HAP-1 (cell line): ENCODE measurements around the gene ZFP1.

ENCODE experiments used
- DNase-seq, 2 experiments: peaks; one replicate each; pipeline ENCODE4 v3.0.0-alpha.2; 2016 to 2020; ENCODE audit warnings: low spot score in 2 of 2
- H3K27me3 ChIP-seq: fragments of 250-450 bp; sonication (Bioruptor Pico); 2 replicates; pipeline ENCODE4 v1.5.1; 2020; ENCODE audit warnings: low read depth, mild to moderate bottlenecking, moderate library complexity
- H3K36me3 ChIP-seq: fragments of 250-450 bp; sonication (Bioruptor Pico); replicated peaks from 2 replicates; pipeline ENCODE4 v1.5.1; 2020; ENCODE audit warnings: mild to moderate bottlenecking
- H3K4me1 ChIP-seq: fragments of 250-450 bp; sonication (Bioruptor Pico); 2 replicates; pipeline ENCODE4 v1.5.1; 2020; ENCODE audit warnings: mild to moderate bottlenecking
- H3K4me3 ChIP-seq: fragments of 250-450 bp; sonication (Bioruptor Pico); 2 replicates; pipeline ENCODE4 v1.5.1; 2020; ENCODE audit warnings: mild to moderate bottlenecking, moderate library complexity
- H3K9me3 ChIP-seq: fragments of 250-450 bp; sonication (Bioruptor Pico); 2 replicates; pipeline ENCODE4 v1.5.1; 2020; ENCODE audit warnings: mild to moderate bottlenecking, moderate library complexity
- in situ Hi-C: fragments of 300-500 bp; cut with MboI; formaldehyde crosslinking; loops from 3 replicates; pipeline ENCODE4 v1.14.3; 2020; ENCODE audit warnings: low sequenced_read_pairs, inconsistent platforms, mixed read lengths

The ZFP1 gene

GRCh38 chr16:75147968-75148310, 385 bp upstream of the ZFP1 start:
- H3K36me3 ChIP-seq, result peaks cover 4% of the 10 kb centered on the region
- peaks cover 12% of the 10 kb centered on the region; the same call in 1 of the 2 replicates for H3K9me3 ChIP-seq
- peak overlapping the region; percentile 99 for H3K4me3 ChIP-seq

DNA sequence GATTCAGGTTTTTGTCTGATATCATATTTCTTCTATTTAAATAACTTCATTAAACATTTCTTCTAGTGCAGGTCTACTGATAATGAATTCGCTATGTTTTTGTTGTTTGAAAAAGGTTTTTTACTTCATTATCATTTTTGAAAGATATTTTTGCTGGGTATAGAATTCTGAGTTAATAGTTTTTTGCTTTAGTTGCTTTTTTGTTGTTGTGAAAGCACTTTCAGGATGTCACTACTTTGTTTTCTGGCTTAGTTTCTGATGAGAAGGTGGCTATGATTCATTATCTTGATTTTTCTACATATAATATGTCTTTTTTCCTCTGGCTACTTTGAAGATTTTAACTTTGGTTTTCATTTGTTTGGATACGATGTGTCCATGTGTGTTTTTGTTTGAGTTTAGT, 3.5 kb downstream of the ZFP1 start:
- H3K4me3 ChIP-seq, result no peak overlapping the region
- H3K4me1 ChIP-seq, result peaks cover 4% of the 10 kb centered on the region
- 0 out of 2 replicates have a peak, but pooled peaks cover 2% of the 10 kb centered on the region for H3K27me3 ChIP-seq
- DNase-seq, result no peak
- in situ Hi-C loops, result no loop called here
- H3K36me3 ChIP-seq, result peaks cover 6% of the 10 kb centered on the region
- peaks cover 13% of the 10 kb centered on the region; the same call in 1 of the 2 replicates for H3K9me3 ChIP-seq

More at GRCh38 chr16:75147968-75148310, 385 bp upstream of the ZFP1 start:
- H3K27me3 ChIP-seq, result 0 out of 2 replicates have a peak, but pooled peaks cover 2% of the 10 kb centered on the region
- in situ Hi-C loops, result no loop called here
- peaks cover 4% of the 10 kb centered on the region for H3K4me1 ChIP-seq
- no peak for DNase-seq

DNA sequence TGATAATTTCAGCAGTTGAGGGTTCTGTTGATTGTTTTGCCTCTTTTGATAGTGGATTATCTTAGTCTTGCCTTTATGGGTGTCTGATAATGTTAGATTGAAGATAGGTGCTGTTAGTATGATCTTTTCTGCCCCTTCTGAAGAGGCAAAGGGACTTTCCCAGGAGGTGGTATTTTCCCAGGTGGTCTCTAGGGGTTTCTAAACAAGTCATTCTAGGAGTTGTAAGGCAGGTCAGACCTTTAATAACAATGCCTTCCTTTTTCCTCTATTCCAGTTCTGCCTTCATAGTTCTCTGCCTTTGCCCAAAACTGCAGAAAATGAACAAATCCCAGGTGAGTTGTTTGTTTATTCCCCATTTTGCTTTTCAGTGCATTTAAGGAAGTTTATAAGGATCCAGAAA, 4.3 kb downstream of the ZFP1 start:
- DNase-seq, result no peak
- 0 out of 2 replicates have a peak, but pooled peaks cover 2% of the 10 kb centered on the region for H3K27me3 ChIP-seq
- peaks cover 13% of the 10 kb centered on the region; the same call in 1 of the 2 replicates for H3K9me3 ChIP-seq
- H3K36me3 ChIP-seq, result peaks cover 6% of the 10 kb centered on the region
- H3K4me1 ChIP-seq, result peaks cover 4% of the 10 kb centered on the region
- no peak overlapping the region for H3K4me3 ChIP-seq
- in situ Hi-C loops, result no loop called here

DNA sequence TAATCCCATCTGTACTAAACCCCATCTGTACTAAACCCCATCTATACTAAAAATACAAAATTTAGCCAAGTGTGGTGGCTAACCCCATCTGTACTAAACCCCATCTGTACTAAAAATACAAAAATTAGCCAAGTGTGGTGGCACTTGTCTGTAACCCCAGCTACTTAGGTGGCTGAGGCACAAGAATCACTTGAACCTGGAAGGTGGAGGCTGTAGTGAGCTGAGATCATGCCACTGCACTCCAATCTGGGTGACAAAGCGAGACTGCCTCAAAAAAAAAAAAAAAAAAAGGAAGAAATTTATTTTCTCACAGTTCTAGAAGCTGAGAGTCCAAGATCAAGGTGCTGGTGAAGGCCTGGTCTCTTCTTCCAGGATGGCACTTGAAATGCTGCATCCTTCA, 12.1 kb downstream of the ZFP1 start:
- in situ Hi-C loops, result no loop called here
- no peak for DNase-seq
- H3K9me3 ChIP-seq, result no peaks in the 10 kb centered on the region; the same call in 1 of the 2 replicates

DNA sequence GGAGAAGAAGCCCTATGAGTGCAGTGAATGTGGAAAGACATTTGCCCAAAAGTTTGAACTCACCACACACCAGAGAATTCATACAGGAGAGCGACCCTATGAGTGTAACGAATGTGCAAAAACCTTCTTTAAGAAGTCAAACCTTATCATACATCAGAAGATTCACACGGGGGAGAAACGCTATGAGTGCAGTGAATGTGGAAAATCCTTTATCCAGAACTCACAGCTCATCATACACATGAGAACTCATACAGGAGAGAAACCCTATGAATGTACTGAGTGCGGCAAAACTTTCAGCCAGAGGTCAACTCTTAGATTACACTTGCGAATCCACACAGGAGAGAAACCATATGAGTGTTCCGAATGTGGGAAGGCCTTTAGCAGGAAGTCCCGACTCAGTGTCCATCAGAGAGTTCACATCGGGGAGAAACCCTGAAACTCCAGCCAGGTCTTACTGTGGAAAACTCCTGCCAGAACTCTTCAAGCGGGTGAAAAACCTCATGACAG, 21.6 kb downstream of the ZFP1 start:
- peaks cover 34% of the 10 kb centered on the region for H3K36me3 ChIP-seq
- in situ Hi-C loops, result no loop called here

More for the DNA sequence above, 12.1 kb downstream of the ZFP1 start:
- Histone ChIP-seq H3K36me3 (peaks cover 9% of the 10 kb centered on the region), H3K27me3 (no peaks in the 10 kb centered on the region), H3K4me3 (no peak overlapping the region), H3K4me1 (no peaks in the 10 kb centered on the region)

DNA sequence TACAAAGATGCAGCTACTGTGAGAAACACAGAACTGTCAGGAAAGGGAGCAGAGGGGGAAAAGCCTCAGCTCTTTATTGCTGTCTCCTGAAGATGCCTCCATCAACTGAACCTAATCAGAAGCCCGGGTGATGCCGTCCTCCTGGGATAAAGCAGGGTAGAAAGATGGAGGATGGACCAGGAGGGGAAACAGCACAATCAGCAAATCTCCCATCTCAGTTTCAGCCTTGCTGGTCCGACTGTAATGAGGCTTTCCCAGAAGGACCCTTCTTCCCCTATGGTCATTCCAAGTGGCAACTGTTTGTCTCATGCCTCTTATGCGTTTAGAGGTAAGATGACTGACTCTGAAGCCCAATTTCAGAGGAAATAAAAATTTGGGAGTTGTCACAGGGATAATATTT, 24.3 kb downstream of the ZFP1 start:
- DNase-seq, result no peak
- in situ Hi-C loops, result no loop called here
- no peak overlapping the region for H3K4me3 ChIP-seq
- H3K27me3 ChIP-seq, result no peaks in the 10 kb centered on the region
- peaks cover 26% of the 10 kb centered on the region for H3K9me3 ChIP-seq
- no peaks in the 10 kb centered on the region for H3K4me1 ChIP-seq
- peaks cover 22% of the 10 kb centered on the region for H3K36me3 ChIP-seq

More for the DNA sequence above, 21.6 kb downstream of the ZFP1 start:
- Histone ChIP-seq H3K27me3 (no peaks in the 10 kb centered on the region), H3K9me3 (peaks cover 24% of the 10 kb centered on the region), H3K4me3 (no peak overlapping the region), H3K4me1 (no peaks in the 10 kb centered on the region)
- no peak for DNase-seq

- Histone ChIP-seq H3K9me3 (peaks cover 10% of the 10 kb centered on the region), H3K36me3 (peaks cover 3% of the 10 kb centered on the region; the same call in 1 of the 2 replicates), H3K4me3 (no peak overlapping the region), H3K4me1 (no peaks in the 10 kb centered on the region), H3K27me3 (no peaks in the 10 kb centered on the region)
- DNase-seq, result no peak
- in situ Hi-C loops, result no loop called here
Observed at GRCh38 chr16:75175074-75175473, 26.8 kb downstream of the ZFP1 start.

GRCh38 chr16:75176926-75177325, 28.6 kb downstream of the ZFP1 start:
- in situ Hi-C loops, result no loop called here
- Histone ChIP-seq H3K4me3 (no peak overlapping the region), H3K4me1 (no peaks in the 10 kb centered on the region), H3K27me3 (no peaks in the 10 kb centered on the region), H3K9me3 (peaks cover 6% of the 10 kb centered on the region), H3K36me3 (no peaks in the 10 kb centered on the region)
- no peak for DNase-seq

DNA sequence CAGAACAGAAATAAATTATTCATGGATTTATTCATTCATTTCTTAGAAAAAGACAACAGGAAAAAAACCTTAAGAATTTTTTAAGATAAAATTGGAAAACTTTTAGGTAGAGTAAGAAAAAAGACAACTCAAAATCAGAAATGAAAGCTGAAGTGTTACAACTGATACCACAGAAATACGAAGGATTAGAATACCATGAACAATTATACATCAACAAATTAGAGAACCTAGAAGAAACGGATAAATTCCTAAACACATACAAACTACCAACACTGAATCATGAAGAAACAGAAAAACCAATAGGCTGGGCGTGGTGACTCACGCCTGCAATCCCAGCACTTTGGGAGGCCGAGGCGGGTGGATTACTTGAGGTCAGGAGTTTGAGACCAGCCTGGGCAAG, 30.9 kb downstream of the ZFP1 start:
- H3K4me3 ChIP-seq, result no peak overlapping the region
- DNase-seq, result no peak
- H3K4me1 ChIP-seq, result no peaks in the 10 kb centered on the region
- peaks cover 2% of the 10 kb centered on the region for H3K9me3 ChIP-seq
- in situ Hi-C loops, result no loop called here
- no peaks in the 10 kb centered on the region for H3K36me3 ChIP-seq
- no peaks in the 10 kb centered on the region for H3K27me3 ChIP-seq

DNA sequence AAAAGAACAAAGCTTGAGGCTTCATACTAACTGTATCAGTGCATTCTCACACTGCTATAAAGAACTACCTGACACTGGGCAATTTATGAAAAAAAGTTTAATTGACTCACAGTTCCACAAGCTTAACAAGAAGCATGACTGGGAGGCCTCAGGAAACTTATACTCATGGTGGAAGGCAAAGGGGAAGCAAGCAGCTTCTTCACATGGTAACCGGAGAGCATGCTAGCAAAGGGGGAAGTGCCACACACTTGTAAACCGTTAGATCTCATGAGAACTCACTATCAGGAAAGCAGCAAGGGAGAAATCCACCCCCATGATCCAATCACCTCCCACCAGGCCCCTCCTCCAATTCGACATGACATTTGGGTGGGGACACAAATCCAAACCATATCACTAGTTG, 33.3 kb downstream of the ZFP1 start:
- H3K27me3 ChIP-seq, result no peaks in the 10 kb centered on the region
- H3K9me3 ChIP-seq, result peaks cover 2% of the 10 kb centered on the region
- H3K36me3 ChIP-seq, result no peaks in the 10 kb centered on the region
- in situ Hi-C loops, result no loop called here
- DNase-seq, result no peak
- H3K4me3 ChIP-seq, result no peak overlapping the region
- no peaks in the 10 kb centered on the region for H3K4me1 ChIP-seq

DNA sequence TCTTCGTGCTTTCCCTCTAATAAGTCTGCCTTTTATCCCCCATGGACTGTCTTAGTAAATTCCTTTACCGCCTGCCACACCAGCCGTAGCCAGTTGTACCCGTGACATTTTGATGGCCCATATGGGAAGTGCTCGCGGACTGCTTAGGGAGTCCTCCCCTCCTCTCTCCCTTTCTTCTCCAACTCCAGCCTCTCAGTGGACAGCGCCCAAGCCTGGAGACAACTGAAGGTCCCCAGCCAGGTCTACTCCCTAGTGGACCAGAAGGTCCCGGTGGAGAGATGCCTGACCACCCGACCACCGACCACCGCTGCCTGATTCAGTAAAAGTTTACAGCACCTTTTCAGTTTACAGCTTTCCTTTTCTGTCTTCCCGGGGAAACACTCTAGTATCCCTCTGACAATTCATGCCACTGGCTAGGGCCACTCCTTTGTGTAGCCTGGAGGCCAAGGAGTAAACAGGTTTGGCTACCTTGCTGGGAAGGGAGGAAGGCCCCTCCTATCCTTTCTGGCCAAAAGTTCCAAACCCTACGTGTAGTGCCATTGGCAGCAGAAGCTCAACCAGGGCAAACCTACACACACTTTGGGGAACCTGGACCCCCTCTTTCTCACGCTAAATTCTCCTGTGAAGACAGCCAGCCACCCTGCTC, 40.6 kb downstream of the ZFP1 start:
- Histone ChIP-seq H3K27me3 (no peaks in the 10 kb centered on the region), H3K9me3 (peaks cover 2% of the 10 kb centered on the region; the same call in 1 of the 2 replicates), H3K36me3 (no peaks in the 10 kb centered on the region), H3K4me3 (no peak overlapping the region), H3K4me1 (no peaks in the 10 kb centered on the region)
- DNase-seq, result no peak
- in situ Hi-C loops, result no loop called here

GRCh38 chr16:75189638-75190245, 41.4 kb downstream of the ZFP1 start:
- no peaks in the 10 kb centered on the region for H3K27me3 ChIP-seq
- DNase-seq, result no peak
- no peaks in the 10 kb centered on the region for H3K4me1 ChIP-seq
- H3K36me3 ChIP-seq, result no peaks in the 10 kb centered on the region
- H3K9me3 ChIP-seq, result peaks cover 2% of the 10 kb centered on the region; the same call in 1 of the 2 replicates
- H3K4me3 ChIP-seq, result no peak overlapping the region
- in situ Hi-C loops, result loop anchor here (10.0 kb wide), 1 partner anchor 575 kb away; no protein-coding TSS in a partner anchor

GRCh38 chr16:75192606-75193264, 44.4 kb downstream of the ZFP1 start:
- in situ Hi-C loops, result loop anchor here (10.0 kb wide), 1 partner anchor 572 kb away; no protein-coding TSS in a partner anchor
- H3K9me3 ChIP-seq, result no peaks in the 10 kb centered on the region
- no peak for DNase-seq
- H3K4me1 ChIP-seq, result no peaks in the 10 kb centered on the region
- peaks cover 7% of the 10 kb centered on the region for H3K27me3 ChIP-seq
- no peak overlapping the region for H3K4me3 ChIP-seq
- H3K36me3 ChIP-seq, result no peaks in the 10 kb centered on the region

DNA sequence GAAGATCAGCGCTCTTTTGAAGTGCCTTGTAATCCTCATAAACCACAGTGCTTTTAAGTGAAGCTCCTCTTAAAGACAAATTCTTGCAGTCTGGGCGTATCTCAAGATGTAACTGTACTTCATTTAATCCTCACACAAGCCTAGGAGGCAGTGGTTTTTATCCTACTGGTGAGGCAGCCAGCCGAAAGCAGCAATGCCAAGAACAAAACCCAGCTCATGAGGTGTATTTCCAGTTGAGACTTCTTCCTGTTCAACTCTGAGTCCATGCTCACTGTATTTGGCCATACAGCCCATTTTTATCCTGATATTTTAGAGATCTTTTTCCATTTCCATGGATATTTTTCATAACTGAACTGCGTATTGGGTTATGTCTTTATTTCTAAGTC, 44.9 kb downstream of the ZFP1 start:
- DNase-seq, result no peak
- Histone ChIP-seq H3K27me3 (peaks cover 12% of the 10 kb centered on the region), H3K4me1 (no peaks in the 10 kb centered on the region), H3K36me3 (no peaks in the 10 kb centered on the region), H3K9me3 (no peaks in the 10 kb centered on the region), H3K4me3 (no peak overlapping the region)
- in situ Hi-C loops, result loop anchor here (10.0 kb wide), 1 partner anchor 572 kb away; no protein-coding TSS in a partner anchor
